HepG2 (cell line): ENCODE data around the gene PHACTR1.

Experiments
- CREB1 ChIP-seq, 2 experiments: fragments of 450-650 bp in 1 of 2; IDR thresholded peaks; 2 replicates each; pipeline ENCODE4 v1.6.1; 2016 to 2017; ENCODE audit warnings: control low read depth in 1 of 2, mild to moderate bottlenecking in 1 of 2, missing compliant biosample characterization in 1 of 2, missing genetic modification characterization in 1 of 2
- SP2 ChIP-seq: sonication (generic); formaldehyde crosslinking; IDR thresholded peaks from 2 replicates; pipeline ENCODE4 v1.5.1; 2020; ENCODE audit warnings: mild to moderate bottlenecking, missing genetic modification reagents

DNA sequence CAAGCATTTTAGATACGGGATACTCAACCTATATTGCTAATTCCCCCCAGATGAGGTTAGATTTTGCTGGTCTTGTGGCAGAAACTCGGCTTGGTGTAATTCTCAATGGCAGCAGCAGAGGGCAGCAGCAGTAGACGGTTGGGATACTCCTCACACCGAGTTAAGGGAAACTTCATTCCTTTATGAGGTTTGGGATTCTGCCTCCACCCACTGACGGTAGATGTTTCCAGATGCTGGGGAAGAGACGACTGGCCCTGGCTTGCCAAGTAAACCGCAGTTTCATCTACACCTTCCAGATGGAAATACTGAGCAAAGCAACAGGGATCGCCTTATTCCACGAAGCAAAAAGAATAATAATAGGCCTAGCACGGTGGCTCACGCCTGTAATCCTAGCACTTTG, 620.0 kb downstream of the PHACTR1 start:
- TF ChIP-seq CREB1 (IDR thresholded peaks at IDR 0.05) (no peak), CREB1 (CRISPR knock-in tag; IDR thresholded peaks at IDR 0.05) (no peak), SP2 (CRISPR knock-in tag) (no peak)
